Ishikawa (cell line): ENCODE measurements around the gene DOCK3.

Source experiments
- EGR1 ChIP-seq: IDR thresholded peaks from 2 replicates; pipeline ENCODE4 v1.6.1; 2012
- EP300 ChIP-seq: IDR thresholded peaks from 2 replicates; pipeline ENCODE4 v1.6.1; 2012; ENCODE audit warnings: borderline replicate concordance
- FOXM1 ChIP-seq: IDR thresholded peaks from 2 replicates; pipeline ENCODE4 v1.6.1; 2012; ENCODE audit warnings: low read depth, borderline replicate concordance
- ZBTB7A ChIP-seq: IDR thresholded peaks from 2 replicates; pipeline ENCODE4 v1.6.1; 2012; ENCODE audit warnings: low read depth

DNA sequence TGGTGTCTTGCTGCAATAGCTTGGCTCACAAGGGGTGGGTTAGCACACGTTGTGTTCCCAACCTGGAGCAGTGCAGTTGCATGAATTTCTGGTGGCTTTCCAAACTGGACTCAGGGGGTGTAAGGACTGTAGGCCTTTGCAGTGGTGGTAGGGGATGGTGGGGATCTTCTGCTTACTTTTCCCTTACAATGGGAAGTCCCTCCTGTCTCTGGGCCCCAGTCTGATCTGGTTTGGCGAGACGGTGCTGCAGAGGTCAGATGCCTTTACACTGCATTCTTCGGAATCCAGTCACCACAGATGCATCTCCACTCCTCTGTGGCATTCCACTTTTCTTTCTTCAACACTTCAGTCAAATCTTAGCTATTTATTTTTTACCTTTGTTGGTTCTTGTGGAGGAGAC is 132.1 kb downstream of the DOCK3 start:
- TF ChIP-seq ZBTB7A (no peak), FOXM1 (no peak), EP300 (no peak), EGR1 (no peak)
